ENCODE data around the gene TBPL2.

GRCh38 chr14:55388160-55388559 is 52.3 kb downstream of the TBPL2 start:
- no peak for TF ChIP-seq CTCF (IDR thresholded peaks at IDR 0.05; ENCODE audit: low read depth, low read length, missing input control)
- TF ChIP-seq NR2F2 (IDR thresholded peaks at IDR 0.05) = no peak
- TF ChIP-seq MAX (IDR thresholded peaks at IDR 0.05) = no peak
